Measurements from ENCODE around the gene JAKMIP1.
A peak's percentile ranks its signal among the peaks of the same experiment; 100 is the strongest.

The JAKMIP1 gene

GRCh38 chr4:6055436-6055835 lies 144.9 kb downstream of the JAKMIP1 start:
- DNase-seq = no peak

GRCh38 chr4:6055030-6055429 lies 145.3 kb downstream of the JAKMIP1 start:
- DNase-seq = no peak

- DNase-seq = no peak
Measured at GRCh38 chr4:6054162-6054922, 146.0 kb downstream of the JAKMIP1 start.

- DNase-seq = peak; percentile 41
Measured at GRCh38 chr4:6052679-6053078, 147.7 kb downstream of the JAKMIP1 start.

GRCh38 chr4:6050551-6050950 lies 149.8 kb downstream of the JAKMIP1 start:
- DNase-seq = peak; percentile 69

- DNase-seq = no peak
Measured at GRCh38 chr4:6049985-6050384, 150.4 kb downstream of the JAKMIP1 start.

- DNase-seq = no peak
Measured at GRCh38 chr4:6049278-6049677, 151.1 kb downstream of the JAKMIP1 start.

GRCh38 chr4:6048537-6048936 lies 151.8 kb downstream of the JAKMIP1 start:
- no peak for DNase-seq

- DNase-seq = peak; percentile 52
Measured at GRCh38 chr4:6047130-6047673, 153.1 kb downstream of the JAKMIP1 start.

- DNase-seq = no peak
Measured at GRCh38 chr4:6046526-6047129, 153.7 kb downstream of the JAKMIP1 start.

GRCh38 chr4:6044805-6045204 lies 155.5 kb downstream of the JAKMIP1 start:
- DNase-seq = peak; percentile 19

GRCh38 chr4:6044276-6044675 lies 156.1 kb downstream of the JAKMIP1 start:
- no peak for DNase-seq

GRCh38 chr4:6043843-6044242 lies 156.5 kb downstream of the JAKMIP1 start:
- no peak for DNase-seq

GRCh38 chr4:6043188-6043587 lies 157.2 kb downstream of the JAKMIP1 start:
- no peak for DNase-seq

GRCh38 chr4:6042293-6043063 lies 157.9 kb downstream of the JAKMIP1 start:
- no peak for DNase-seq

GRCh38 chr4:6041800-6042199 lies 158.5 kb downstream of the JAKMIP1 start:
- DNase-seq = no peak

GRCh38 chr4:6038711-6039110 lies 161.6 kb downstream of the JAKMIP1 start:
- no peak for DNase-seq

- DNase-seq = peak; percentile 5
Measured at GRCh38 chr4:6035786-6036185, 164.6 kb downstream of the JAKMIP1 start.

- no peak for DNase-seq
Measured at GRCh38 chr4:6033381-6033780, 167.0 kb downstream of the JAKMIP1 start.

- DNase-seq = peak; percentile 91
Measured at GRCh38 chr4:6032249-6033244, 167.8 kb downstream of the JAKMIP1 start.

GRCh38 chr4:6031846-6032245 lies 168.5 kb downstream of the JAKMIP1 start:
- peak; percentile 2 for DNase-seq

- DNase-seq = peak; percentile 20
Measured at GRCh38 chr4:6030679-6031078, 169.7 kb downstream of the JAKMIP1 start.

Data from NCI-H69 (cell line).